C4-2B (cell line): Measurements from ENCODE around the gene NEO1.

ENCODE experiments used
- H3K27ac ChIP-seq: fragments of 450-650 bp; 2 replicates; pipeline ENCODE4 v1.5.1; 2017
- ZFX ChIP-seq: fragments of 450-650 bp; IDR thresholded peaks from 2 replicates; pipeline ENCODE4 v1.6.1; 2017
- TF ChIP-seq, protein P1 (sequence below): fragments of 450-650 bp; conservative IDR thresholded peaks from 2 replicates; pipeline ENCODE4 v1.5.1; 2017; ENCODE audit warnings: mild to moderate bottlenecking

Gene NEO1

DNA sequence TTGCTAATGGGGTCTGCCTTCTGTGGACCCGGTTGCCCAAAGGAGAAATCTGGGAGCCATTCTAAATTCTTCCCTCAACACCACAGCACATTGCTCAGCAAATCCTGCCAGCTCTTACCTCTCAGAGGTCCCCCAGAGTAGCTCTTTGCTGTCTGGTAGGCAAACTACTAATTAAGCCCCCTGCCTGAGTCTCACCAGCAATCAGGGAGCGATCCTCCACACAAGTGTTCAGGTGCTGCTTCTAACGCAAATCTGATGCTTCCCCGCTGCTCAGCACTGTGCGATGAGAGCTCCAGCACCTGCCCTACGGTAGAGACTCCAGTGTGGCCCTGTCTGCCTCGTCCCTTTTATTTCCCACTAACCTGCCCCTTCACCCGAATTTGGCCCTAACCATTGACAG is 256.0 kb downstream of the NEO1 start:
- no peak overlapping the region for H3K27ac ChIP-seq
- TF ChIP-seq, protein P1, sequence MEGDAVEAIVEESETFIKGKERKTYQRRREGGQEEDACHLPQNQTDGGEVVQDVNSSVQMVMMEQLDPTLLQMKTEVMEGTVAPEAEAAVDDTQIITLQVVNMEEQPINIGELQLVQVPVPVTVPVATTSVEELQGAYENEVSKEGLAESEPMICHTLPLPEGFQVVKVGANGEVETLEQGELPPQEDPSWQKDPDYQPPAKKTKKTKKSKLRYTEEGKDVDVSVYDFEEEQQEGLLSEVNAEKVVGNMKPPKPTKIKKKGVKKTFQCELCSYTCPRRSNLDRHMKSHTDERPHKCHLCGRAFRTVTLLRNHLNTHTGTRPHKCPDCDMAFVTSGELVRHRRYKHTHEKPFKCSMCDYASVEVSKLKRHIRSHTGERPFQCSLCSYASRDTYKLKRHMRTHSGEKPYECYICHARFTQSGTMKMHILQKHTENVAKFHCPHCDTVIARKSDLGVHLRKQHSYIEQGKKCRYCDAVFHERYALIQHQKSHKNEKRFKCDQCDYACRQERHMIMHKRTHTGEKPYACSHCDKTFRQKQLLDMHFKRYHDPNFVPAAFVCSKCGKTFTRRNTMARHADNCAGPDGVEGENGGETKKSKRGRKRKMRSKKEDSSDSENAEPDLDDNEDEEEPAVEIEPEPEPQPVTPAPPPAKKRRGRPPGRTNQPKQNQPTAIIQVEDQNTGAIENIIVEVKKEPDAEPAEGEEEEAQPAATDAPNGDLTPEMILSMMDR, result no peak
- TF ChIP-seq ZFX, result no peak

DNA sequence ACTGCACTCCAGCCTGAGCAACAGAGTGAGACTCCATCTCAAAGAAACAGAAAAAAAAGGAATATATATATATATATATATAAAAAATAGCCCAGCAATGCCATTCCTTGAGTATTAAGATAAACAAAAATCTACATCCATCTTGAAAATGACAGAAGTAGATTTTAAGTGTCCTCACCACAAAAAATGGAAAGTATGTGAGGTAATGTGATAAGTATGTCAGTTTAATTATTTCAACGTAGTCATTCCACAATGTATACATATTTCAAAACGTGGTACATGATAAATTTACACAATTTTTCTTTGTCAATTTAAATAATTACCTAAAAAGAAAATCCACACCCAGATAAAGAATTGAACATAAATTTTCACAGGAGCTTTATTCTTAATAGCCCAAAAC is 261.6 kb downstream of the NEO1 start:
- no peak for TF ChIP-seq ZFX
- TF ChIP-seq, protein P1, result no peak
- H3K27ac ChIP-seq, result no peak overlapping the region

DNA sequence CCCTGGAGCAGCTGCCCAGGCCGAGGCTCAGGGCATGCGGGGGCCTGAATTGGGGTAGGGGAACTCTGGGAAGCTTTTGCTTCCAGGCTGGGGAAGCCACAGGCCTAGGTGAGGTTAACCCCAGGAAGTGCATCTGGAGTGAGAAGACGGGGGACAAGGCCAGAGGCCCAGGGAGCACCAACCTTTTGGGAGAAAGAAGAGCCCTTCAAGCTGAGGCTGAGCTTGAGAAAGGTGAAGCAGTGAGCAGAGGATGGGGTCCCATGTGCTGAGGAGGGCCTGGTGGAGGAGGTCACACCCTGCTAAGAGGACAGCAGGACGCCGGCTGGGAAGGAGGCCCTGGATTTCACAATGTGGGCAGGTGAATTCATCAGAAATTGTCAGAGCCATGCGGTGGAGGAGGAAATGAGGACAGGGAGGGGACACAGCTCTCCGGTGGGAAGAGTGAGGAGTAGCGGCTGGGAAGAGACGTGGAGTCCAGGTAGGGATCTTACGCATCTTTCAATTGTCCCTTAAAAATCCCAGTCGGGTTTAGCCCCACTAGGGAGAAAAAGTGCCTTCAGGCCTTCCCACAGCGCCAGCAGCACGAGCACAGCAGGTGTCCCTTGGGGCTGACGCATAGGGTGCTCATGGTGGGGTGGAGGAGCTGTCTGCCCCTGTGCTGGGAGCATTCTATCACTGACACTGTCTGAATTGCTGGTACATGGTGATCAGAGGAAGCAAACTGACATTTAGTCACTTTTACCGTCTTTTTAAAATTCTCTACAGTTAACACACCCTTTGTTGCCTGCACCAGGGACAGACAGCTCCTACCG is 265.6 kb downstream of the NEO1 start:
- no peak overlapping the region for H3K27ac ChIP-seq

DNA sequence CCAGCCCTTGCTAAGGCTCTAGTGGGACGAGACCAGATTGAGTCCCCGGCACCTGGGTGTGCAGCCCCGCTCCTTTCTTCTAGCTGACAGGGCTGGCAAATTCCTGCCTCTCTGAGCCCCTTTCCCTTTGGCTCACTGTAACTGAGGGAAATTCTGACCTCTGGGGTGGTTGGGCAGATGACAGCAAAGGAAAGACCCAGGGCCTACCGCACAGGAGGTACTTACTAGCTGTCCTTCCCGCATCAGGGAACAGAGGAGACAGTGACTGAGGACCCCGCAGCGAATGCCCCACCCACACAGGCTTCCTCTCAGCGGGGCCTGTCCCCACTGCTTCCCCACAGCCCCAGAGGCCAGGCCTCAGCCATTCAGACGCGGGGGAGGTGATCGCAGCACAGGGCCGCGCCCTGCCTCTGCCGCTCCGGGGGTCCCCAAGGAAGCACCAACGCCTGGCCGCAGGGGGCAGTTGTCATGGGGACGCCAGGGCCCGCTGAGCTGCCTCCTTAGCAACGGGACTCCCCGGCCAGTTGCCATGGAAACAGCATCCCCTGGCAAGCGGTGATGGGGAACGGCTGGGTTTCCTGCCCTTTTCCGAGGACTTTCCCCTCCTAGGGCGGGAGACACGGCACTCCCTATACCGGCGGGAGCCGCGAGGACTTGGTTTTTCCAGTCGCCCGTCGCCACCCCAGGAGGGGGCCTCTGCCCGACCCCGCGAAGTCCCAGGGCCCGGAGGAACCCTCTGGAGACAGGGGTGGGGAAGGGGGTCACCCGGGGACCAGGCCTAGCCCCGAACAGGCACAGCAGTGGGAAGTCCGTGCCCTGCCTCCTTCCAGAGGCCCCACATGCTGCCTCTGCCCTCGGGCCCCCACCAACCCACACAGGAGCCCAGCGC is 266.4 kb downstream of the NEO1 start:
- TF ChIP-seq, protein P1, result no peak
- no peak for TF ChIP-seq ZFX
- no peak overlapping the region for H3K27ac ChIP-seq

More for the DNA sequence above, 265.6 kb downstream of the NEO1 start:
- TF ChIP-seq, protein P1, result no peak
- TF ChIP-seq ZFX, result no peak

DNA sequence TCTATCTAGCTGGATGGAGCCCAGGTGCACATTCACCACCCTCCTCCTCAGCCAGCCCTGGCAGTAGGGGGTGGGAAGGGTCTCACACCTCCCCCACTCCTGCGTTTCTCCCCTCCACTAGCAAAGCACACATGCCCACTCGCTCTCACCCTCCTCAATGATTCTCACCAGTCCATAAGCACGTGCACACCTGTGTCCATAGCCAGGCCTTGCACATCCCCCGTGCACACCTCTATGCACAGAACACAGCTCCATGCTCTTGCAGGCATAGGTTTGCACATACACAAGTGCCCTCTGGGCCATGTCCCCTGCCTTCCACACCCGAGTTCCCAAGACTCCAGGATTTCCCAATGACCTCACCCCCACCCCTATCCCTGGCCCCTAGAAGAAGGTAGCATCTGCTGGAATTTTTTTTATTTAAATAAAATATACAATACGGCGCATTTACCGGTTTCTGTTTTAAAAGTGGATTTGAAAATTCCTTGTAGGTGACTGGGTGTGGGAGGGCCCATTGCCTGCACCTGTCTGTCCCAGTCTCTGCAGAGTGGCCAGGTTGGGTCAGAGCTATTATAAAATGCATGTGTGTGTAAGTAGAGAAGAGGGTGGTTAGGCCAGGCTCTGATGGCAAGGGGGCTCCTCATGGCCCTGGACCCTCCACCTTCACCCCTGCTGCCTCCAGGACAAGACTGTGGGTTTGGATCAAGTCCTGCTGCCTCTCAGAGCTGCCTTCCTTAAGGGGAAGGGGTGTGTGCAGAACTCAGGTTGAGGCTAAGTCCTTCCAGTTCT is 267.4 kb downstream of the NEO1 start:
- H3K27ac ChIP-seq, result no peak overlapping the region
- TF ChIP-seq ZFX, result no peak
- TF ChIP-seq, protein P1, result no peak

DNA sequence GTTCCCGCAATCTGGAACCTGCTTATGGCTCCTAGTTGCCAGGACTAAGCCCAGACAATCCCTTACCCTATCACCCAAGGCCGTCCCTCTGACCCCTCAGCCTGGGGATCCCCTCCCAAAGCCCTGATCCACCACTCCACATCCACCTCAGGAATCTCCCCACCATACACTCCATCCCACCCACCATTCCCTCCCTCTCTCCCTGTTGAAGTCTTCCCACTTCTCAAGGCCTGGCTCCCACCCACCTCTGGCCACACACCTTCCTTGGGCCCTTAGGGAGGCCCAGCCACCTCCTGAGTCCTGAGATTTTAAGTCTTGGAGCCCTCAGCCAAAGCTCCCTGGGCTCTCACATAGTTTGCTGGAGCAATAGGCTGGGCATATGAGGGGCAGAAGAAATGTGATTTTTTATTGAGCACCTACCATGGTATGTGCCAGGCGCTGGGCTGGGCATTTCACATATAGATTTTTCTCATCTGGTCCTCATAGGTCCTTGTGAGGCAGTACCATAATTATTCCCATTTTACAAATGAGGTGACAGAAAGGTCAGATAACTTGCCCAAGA is 268.4 kb downstream of the NEO1 start:
- TF ChIP-seq, protein P1, result no peak
- TF ChIP-seq ZFX, result no peak
- H3K27ac ChIP-seq, result no peak overlapping the region
